HL-60/S4 (cell line): ENCODE measurements around the gene LAPTM5.

Source experiments
- in situ Hi-C: fragments of 300-500 bp; cut with MboI; formaldehyde crosslinking; loops from 2 replicates; pipeline ENCODE4 v1.14.3; 2022; ENCODE audit warnings: low sequenced_read_pairs

Gene LAPTM5

GRCh38 chr1:30787856-30788495 lies 30.4 kb upstream of the LAPTM5 start:
- in situ Hi-C loops, result no loop called here

DNA sequence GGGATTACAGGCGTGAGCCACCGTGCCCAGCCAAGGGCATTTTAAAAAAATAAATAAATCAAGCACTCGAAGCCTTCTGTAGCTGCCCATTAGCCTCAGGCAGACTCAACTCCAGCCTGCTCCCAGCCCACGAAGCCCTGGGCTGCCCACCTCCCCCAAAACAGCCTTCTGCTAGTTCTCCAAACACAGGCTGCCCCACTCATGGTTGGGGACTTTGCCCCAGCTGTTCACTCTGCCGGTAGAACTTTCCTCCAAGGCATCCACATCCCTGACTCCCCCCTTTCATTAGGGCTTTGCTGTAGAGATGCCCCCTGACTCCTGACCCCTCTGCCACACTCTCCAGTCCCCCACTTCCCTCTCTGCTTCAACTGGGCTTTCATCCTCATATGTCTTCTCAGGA lies 29.7 kb upstream of the LAPTM5 start:
- in situ Hi-C loops, result no loop called here

- in situ Hi-C loops, result no loop called here
These were observed 28.9 kb upstream of the LAPTM5 start for GRCh38 chr1:30786264-30786991.

DNA sequence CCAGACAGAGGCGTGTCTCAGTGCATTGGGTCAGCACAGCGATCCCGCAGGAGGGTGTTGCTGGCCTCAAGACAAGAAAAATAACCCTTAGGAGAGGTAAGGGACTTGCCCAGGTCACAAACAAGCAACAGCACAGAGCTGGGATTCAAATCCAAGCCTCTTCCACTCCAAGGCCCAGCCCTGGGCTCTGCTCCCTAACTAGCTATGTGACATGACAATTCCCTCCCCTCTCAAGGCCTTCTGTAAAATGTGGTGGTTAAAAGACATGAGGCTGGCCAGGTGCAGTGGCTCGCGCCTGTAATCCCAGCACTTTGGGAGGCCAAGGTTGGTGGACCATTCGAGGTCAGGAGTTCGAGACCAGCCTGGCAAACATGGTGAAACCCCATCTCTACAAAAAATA lies 28.1 kb upstream of the LAPTM5 start:
- in situ Hi-C loops, result no loop called here

DNA sequence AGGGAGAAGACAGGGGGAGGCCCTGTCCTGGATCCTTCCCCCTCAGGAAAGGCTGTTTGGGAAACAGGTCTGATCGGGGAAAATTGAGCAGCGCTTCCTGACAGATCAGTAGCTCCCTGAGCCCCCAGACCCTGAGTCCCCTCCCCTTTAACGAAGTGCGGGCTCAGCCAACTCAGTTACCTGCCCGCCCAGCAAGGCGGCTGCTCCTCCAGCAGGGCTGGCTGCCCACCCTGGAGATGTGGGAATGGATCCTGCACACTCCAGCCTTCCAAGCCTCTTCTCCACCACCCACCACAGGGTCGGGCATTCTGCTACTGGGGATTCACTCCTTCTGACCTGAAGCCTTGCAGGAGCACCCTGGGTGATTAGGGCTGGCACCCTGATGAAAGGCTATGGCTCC lies 27.6 kb upstream of the LAPTM5 start:
- in situ Hi-C loops, result no loop called here

DNA sequence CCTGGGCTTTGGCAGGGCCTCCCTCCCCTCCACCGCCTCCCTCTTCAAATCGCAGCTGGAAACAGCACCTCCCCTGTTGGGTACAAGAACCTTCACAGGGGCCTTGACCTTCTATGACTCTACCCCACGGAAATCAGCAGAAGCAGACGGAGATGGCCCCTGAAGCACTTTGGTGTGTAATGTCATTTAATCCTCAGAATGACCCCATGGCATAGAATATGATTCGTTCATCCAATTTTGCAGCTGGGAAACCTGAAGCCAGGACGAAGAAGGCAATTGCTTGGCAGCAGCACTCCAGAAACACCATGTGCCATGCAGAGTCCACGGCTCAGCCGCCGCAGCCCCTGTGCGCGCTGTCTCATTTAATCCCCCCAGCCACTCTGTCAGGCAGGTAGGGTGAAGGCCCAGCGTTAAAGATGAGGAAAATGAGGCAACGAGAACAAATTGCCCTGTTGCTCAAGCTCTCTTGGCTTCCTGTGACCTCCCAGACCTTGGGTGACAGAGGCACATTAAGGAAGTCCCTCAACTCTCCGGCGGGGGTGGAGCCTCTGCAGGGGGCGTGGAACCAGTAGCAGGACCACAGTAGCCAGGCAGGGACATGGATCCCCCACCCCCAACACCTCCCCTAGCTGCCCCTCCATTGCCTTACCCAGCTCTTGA lies 25.8 kb upstream of the LAPTM5 start:
- in situ Hi-C loops, result loop anchor here (5.0 kb wide), 1 partner anchor 56 kb away; no protein-coding TSS in a partner anchor

- in situ Hi-C loops, result loop anchor here (5.0 kb wide), 1 partner anchor 55 kb away; no protein-coding TSS in a partner anchor
These were observed 25.0 kb upstream of the LAPTM5 start for GRCh38 chr1:30782361-30783255.

- in situ Hi-C loops, result loop anchor here (5.0 kb wide), 1 partner anchor 55 kb away; no protein-coding TSS in a partner anchor
These were observed 24.3 kb upstream of the LAPTM5 start for GRCh38 chr1:30781906-30782305.

GRCh38 chr1:30780409-30780808 lies 22.8 kb upstream of the LAPTM5 start:
- in situ Hi-C loops, result loop anchor here (5.0 kb wide), 1 partner anchor 53 kb away; no protein-coding TSS in a partner anchor

GRCh38 chr1:30779294-30780071 lies 21.9 kb upstream of the LAPTM5 start:
- in situ Hi-C loops, result loop anchor here (5.0 kb wide), 1 partner anchor 52 kb away; no protein-coding TSS in a partner anchor

DNA sequence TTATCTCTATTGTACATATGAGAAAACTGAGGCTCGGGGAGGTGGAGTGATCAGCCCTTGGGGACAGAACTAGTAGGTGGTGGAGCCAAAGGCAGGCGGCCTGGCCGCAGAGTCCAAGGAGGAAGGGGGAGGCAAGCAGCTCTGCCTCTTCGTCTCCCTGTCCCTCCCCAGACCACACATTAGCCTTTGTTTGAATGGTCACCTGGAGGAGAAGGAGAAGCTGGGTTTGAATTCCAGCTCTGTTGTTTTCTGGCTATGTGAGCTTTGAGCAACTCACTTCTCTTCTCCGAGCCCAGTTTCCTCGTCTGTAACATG lies 21.4 kb upstream of the LAPTM5 start:
- in situ Hi-C loops, result no loop called here

DNA sequence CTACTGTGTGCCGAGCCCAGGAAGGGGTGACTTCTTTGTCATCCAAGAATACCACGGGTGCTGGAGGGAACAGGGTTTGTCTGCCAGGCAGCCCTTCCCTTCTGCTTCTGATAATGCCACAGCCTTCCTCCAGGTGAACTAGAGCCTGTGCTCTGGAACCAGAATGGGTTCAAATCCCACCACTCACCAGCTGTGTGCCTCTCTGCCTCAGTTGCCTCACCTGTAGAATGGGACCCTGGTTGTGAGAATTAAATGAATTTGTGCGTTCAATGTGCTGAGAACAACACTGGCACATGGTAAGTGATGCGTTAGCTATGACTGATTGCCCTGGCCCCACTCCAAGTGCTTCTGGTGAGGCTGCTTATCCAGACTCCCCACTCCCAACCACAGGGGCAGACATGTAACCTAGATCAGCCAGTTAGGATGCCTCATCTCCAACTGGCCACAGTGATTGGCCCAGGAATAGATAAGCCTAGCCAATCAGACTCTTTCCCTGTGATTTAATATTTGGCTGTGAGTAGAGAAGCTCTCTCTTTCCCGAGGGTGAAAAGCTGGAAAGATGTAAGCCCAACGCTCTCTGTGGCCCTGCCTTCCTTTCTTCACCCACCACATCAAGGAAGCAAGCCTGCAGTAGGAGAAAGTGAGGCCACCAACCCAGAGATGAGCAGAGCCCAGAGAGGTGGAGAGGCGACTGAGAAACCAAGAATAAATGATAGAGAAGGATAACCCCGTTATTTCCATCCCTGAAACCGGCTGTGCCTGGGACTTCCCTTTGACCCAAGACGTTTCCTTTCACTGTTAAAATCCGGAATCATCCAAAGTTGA lies 20.8 kb upstream of the LAPTM5 start:
- in situ Hi-C loops, result no loop called here

- in situ Hi-C loops, result no loop called here
These were observed 20.3 kb upstream of the LAPTM5 start for GRCh38 chr1:30777904-30778153.

DNA sequence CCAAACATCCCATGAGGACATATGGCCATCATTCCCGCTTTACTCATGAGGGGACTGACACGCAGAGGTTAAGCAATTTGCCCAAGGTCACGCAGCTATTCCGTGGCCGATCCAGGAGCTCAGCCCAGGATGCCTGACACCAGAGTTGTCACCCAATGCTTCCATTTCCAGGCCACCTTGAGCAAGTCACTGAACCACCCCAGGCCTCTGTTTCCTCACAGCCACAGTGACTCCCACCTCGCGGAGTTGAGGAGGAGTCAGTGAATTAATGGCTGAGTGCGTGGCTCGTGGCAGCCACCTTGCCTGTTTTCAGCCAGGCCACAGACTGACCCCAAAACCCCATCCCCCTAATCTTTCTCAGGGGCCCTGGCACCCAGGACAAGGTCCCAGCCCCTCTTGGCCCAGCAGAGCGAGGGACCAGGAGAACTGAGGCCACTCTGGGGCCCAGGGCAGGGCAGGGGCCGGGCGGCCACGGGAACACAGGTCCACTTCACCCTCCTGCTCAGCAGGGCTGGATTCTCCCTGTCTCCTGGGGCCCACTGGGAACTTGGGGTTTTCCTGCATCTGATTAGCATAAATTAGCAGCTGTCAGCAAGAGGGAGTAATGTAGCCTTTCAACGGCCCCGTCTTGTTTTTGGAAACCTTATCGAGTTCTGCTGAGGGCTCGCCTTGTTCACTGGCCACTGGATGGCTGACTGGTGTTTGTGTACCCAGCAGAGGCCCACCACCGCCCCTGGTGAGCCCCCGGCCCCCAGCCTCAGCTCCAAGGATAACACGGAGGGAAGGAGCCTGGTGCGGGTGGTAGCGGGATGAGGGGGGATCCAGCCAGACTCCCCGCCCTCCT lies 19.7 kb upstream of the LAPTM5 start:
- in situ Hi-C loops, result no loop called here

- in situ Hi-C loops, result no loop called here
These were observed 18.8 kb upstream of the LAPTM5 start for GRCh38 chr1:30776097-30777059.

DNA sequence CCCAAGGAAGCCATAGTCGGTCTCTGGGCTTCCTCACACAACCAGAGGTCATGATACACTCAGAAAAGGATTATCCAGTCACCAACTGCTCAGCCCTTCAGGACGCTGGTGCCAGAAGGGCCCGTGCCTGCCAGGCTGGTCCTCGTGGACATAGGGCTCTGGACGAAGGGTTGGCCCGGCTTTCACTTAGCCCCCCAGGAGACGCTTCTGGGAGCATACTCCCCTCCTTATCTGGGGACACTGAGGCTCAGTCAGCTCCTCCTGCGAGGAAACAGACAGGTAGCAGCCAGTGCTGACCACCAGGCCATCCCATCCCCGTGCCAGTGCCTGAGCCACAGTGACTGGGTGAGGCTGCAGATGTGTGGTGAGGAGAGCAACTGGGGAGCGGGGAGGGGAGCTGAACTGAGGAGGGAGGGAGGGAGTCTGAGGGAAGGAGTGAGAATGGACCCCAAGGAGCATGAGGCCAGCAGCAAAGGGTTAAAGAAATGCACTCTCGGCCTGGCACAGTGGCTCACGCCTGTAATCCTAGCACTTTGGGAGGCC lies 17.9 kb upstream of the LAPTM5 start:
- in situ Hi-C loops, result no loop called here
